Measurements from ENCODE around the gene NELFCD. TPM values are rescaled to one million over a fixed set of nuclear protein-coding genes. Genes with fewer than 3 reads are reported as not detected.

Gene NELFCD
- total and polyA plus RNA-seq, 2 donors (not counting 1 experiment from before 2014, with no cell fraction given) = 80.2 to 107 TPM

DNA sequence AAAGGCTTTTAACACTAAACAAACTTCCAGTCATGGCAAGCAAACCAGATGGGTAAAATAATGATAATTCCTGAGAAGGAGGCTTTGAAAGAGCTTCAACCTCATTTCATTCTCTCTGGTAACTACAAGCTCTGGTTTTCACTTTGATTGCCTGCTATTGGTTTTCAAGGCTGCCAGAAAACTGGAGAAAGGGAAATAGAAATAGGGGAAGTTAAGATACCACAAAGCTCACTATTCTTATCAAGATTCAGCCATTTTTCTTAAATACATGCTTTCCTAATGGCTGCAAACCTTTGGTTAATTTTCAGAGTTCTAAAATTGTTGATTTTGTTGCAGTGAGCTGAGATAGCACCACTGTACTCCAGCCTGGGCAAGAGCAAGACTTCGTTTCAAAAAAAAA, 42.5 kb upstream of the NELFCD start:
- POLR2A ChIA-PET = no interaction called here

DNA sequence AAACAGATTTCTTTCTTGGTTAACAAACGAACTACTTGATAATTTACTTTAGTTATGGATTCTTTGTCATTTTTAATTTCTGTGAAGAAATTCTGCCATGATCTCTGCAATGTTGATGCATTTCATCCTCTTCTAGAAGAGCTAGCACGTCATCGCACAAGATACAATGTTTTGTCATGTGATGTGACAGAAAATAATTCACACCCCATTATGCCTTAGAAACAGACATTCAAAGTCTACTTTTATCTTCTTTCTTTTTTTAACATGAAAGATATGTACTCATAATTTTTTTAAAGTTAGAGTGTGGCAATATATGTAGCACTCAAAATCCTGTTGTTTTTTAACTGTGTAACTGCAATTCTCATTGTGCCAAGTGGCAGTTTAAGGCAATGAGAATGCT, 39.6 kb upstream of the NELFCD start:
- no peak for DNase-seq
- Histone ChIP-seq H3K36me3 (replicated peaks in 1 of 2; ENCODE audit: control extremely low read depth in 1 of 2, control insufficient read depth in 1 of 2, extremely low read depth in 1 of 2, insufficient read depth in 2 of 2, low read length in 1 of 2) (no peaks in the 10 kb centered on the region), H3K4me1 (ENCODE audit: control insufficient read depth in 2 of 2, insufficient read depth in 2 of 2, low read length in 2 of 2) (peaks cover 20 to 21% of the 10 kb centered on the region in 2 donors), H3K9me3 (ENCODE audit: control extremely low read depth in 1 of 3, control insufficient read depth in 2 of 3, insufficient read depth in 1 of 3, low read length in 2 of 3) (peaks cover 0 to 7% (median 6%) of the 10 kb centered on the region in 3 donors), H3K9ac (ENCODE audit: low read length) (no peak overlapping the region), H3K4me2 (replicated peaks; ENCODE audit: low read depth, low read length, poor library complexity, severe bottlenecking) (no peak overlapping the region), H3K4me3 (ENCODE audit: control extremely low read depth in 1 of 5, extremely low read depth in 1 of 5, insufficient read depth in 1 of 5, low read depth in 2 of 5, low read length in 4 of 5) (no peak overlapping the region), H3K27me3 (replicated peaks in 1 of 4; ENCODE audit: control extremely low read depth in 1 of 4, control insufficient read depth in 3 of 4, insufficient read depth in 4 of 4, low read length in 3 of 4) (no peaks in the 10 kb centered on the region), H3K27ac (ENCODE audit: low read length in 2 of 2) (no peak overlapping the region), H4K20me1 (ENCODE audit: control insufficient read depth, insufficient read depth, low read length, poor library complexity, severe bottlenecking) (no peaks in the 10 kb centered on the region), H3K79me2 (ENCODE audit: control insufficient read depth, insufficient read depth, low read length) (no peaks in the 10 kb centered on the region), H2AFZ (ENCODE audit: insufficient read depth, low read depth, low read length, poor library complexity, severe bottlenecking) (no peak overlapping the region)
- POLR2A ChIA-PET = no interaction called here
- WGBS (ENCODE audit: insufficient coverage) = no CpG with 5 or more reads among the region's 3 CpGs
- CTCF ChIA-PET = no interaction called here
- no peaks in the 10 kb centered on the region for H3K27me3 Mint-ChIP-seq
- intact Hi-C loops (cut with micrococcal nuclease) = no loop called here
- TF ChIP-seq, protein P1, sequence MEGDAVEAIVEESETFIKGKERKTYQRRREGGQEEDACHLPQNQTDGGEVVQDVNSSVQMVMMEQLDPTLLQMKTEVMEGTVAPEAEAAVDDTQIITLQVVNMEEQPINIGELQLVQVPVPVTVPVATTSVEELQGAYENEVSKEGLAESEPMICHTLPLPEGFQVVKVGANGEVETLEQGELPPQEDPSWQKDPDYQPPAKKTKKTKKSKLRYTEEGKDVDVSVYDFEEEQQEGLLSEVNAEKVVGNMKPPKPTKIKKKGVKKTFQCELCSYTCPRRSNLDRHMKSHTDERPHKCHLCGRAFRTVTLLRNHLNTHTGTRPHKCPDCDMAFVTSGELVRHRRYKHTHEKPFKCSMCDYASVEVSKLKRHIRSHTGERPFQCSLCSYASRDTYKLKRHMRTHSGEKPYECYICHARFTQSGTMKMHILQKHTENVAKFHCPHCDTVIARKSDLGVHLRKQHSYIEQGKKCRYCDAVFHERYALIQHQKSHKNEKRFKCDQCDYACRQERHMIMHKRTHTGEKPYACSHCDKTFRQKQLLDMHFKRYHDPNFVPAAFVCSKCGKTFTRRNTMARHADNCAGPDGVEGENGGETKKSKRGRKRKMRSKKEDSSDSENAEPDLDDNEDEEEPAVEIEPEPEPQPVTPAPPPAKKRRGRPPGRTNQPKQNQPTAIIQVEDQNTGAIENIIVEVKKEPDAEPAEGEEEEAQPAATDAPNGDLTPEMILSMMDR (IDR thresholded peaks at IDR 0.05) = no peak
- TF ChIP-seq EZH2 (IDR thresholded peaks at IDR 0.05; ENCODE audit: borderline replicate concordance, insufficient read depth, low read depth, low read length, poor library complexity, severe bottlenecking) = no peak
- H3K9me3 Mint-ChIP-seq (ENCODE audit: insufficient read depth) = no peaks in the 10 kb centered on the region
- H3K4me3 Mint-ChIP-seq = no peak overlapping the region
- ATAC-seq (ENCODE audit: low read depth) = no peak
- H3K4me1 Mint-ChIP-seq = peaks cover 19% of the 10 kb centered on the region
- no peak overlapping the region for H3K27ac Mint-ChIP-seq

More for the DNA sequence above, 42.5 kb upstream of the NELFCD start:
- Histone ChIP-seq H3K36me3 (replicated peaks in 1 of 2; ENCODE audit: control extremely low read depth in 1 of 2, control insufficient read depth in 1 of 2, extremely low read depth in 1 of 2, insufficient read depth in 2 of 2, low read length in 1 of 2) (no peaks in the 10 kb centered on the region), H3K79me2 (ENCODE audit: control insufficient read depth, insufficient read depth, low read length) (no peaks in the 10 kb centered on the region), H3K27ac (ENCODE audit: low read length in 2 of 2) (no peak overlapping the region), H3K9me3 (ENCODE audit: control extremely low read depth in 1 of 3, control insufficient read depth in 2 of 3, insufficient read depth in 1 of 3, low read length in 2 of 3) (peaks cover 1 to 9% (median 8%) of the 10 kb centered on the region in 3 donors), H2AFZ (ENCODE audit: insufficient read depth, low read depth, low read length, poor library complexity, severe bottlenecking) (no peak overlapping the region), H4K20me1 (ENCODE audit: control insufficient read depth, insufficient read depth, low read length, poor library complexity, severe bottlenecking) (no peaks in the 10 kb centered on the region), H3K4me2 (replicated peaks; ENCODE audit: low read depth, low read length, poor library complexity, severe bottlenecking) (peak overlapping the region; percentile 38), H3K4me3 (ENCODE audit: control extremely low read depth in 1 of 5, extremely low read depth in 1 of 5, insufficient read depth in 1 of 5, low read depth in 2 of 5, low read length in 4 of 5) (peak overlapping the region in 1 of 5 experiments; percentile 10), H3K4me1 (ENCODE audit: control insufficient read depth in 2 of 2, insufficient read depth in 2 of 2, low read length in 2 of 2) (peaks cover 10 to 12% of the 10 kb centered on the region in 2 donors), H3K9ac (ENCODE audit: low read length) (no peak overlapping the region), H3K27me3 (replicated peaks in 1 of 4; ENCODE audit: control extremely low read depth in 1 of 4, control insufficient read depth in 3 of 4, insufficient read depth in 4 of 4, low read length in 3 of 4) (no peaks in the 10 kb centered on the region)
- Mint-ChIP-seq H3K27ac (no peak overlapping the region), H3K27me3 (no peaks in the 10 kb centered on the region), H3K4me1 (peaks cover 16% of the 10 kb centered on the region), H3K4me3 (no peak overlapping the region), H3K9me3 (ENCODE audit: insufficient read depth) (peaks cover 4% of the 10 kb centered on the region)
- no peak for ATAC-seq (ENCODE audit: low read depth)
- CTCF ChIA-PET = interaction anchor here (0.8 to 1.6 kb wide), 3 partner anchors 69 to 269 kb away, joined by 3 to 5 read pairs (median 4); no protein-coding TSS in a partner anchor
- TF ChIP-seq EZH2 (IDR thresholded peaks at IDR 0.05; ENCODE audit: borderline replicate concordance, insufficient read depth, low read depth, low read length, poor library complexity, severe bottlenecking) = no peak
- TF ChIP-seq, protein P1 (IDR thresholded peaks at IDR 0.05) = no peak
- intact Hi-C loops (cut with micrococcal nuclease) = no loop called here
- WGBS (ENCODE audit: insufficient coverage) = no CpG with 5 or more reads among the region's 1 CpG
- peak; percentile 39 for DNase-seq
